Endometrium (tissue), 2 donors: Measurements from ENCODE around the gene CA6.
"Not testable (repeated sequence)": the region's sequence is repeated elsewhere in the genome, so short reads cannot be mapped to it uniquely, and the experiment has no call there.

Source experiments
- FAIRE-seq: peaks from 2 replicates; lab custom pipeline; 2012; peaks lifted over from hg19 to GRCh38; lab: Jason Lieb, UNC
- donor health status: control.
- donor health status: control.

The CA6 gene

GRCh38 chr1:8969937-8970336 lies 24.3 kb downstream of the CA6 start:
- no peak for FAIRE-seq

GRCh38 chr1:8970870-8971337 lies 25.2 kb downstream of the CA6 start:
- no peak for FAIRE-seq

- no peak for FAIRE-seq
These were observed 28.9 kb downstream of the CA6 start for GRCh38 chr1:8974551-8974950.

- no peak for FAIRE-seq
These were observed 30.7 kb downstream of the CA6 start for GRCh38 chr1:8976338-8976737.

GRCh38 chr1:8976896-8977450 lies 31.3 kb downstream of the CA6 start:
- FAIRE-seq: no peak

- no peak for FAIRE-seq
These were observed 35.0 kb downstream of the CA6 start for GRCh38 chr1:8980656-8981055.

- no peak for FAIRE-seq
These were observed 35.5 kb downstream of the CA6 start for GRCh38 chr1:8981169-8981568.

- no peak for FAIRE-seq
These were observed 38.5 kb downstream of the CA6 start for GRCh38 chr1:8984203-8984602.

GRCh38 chr1:8984990-8985389 lies 39.3 kb downstream of the CA6 start:
- FAIRE-seq: no peak

GRCh38 chr1:8985915-8986813 lies 40.5 kb downstream of the CA6 start:
- no peak for FAIRE-seq

GRCh38 chr1:8986814-8987190 lies 41.1 kb downstream of the CA6 start:
- no peak for FAIRE-seq

GRCh38 chr1:8987881-8988617 lies 42.4 kb downstream of the CA6 start:
- peak; percentile 53 for FAIRE-seq

GRCh38 chr1:8988618-8988967 lies 42.9 kb downstream of the CA6 start:
- FAIRE-seq: no peak

- no peak for FAIRE-seq
These were observed 43.4 kb downstream of the CA6 start for GRCh38 chr1:8989061-8989460.

- no peak for FAIRE-seq
These were observed 44.2 kb downstream of the CA6 start for GRCh38 chr1:8989821-8990220.

- no peak for FAIRE-seq
These were observed 47.4 kb downstream of the CA6 start for GRCh38 chr1:8992936-8993687.

GRCh38 chr1:8993962-8994675 lies 48.5 kb downstream of the CA6 start:
- not testable (repeated sequence) for FAIRE-seq

GRCh38 chr1:9001534-9002214 lies 56.0 kb downstream of the CA6 start:
- FAIRE-seq: not testable (repeated sequence)

- not testable (repeated sequence) for FAIRE-seq
These were observed 56.5 kb downstream of the CA6 start for GRCh38 chr1:9002215-9002560.

GRCh38 chr1:9004031-9004699 lies 58.5 kb downstream of the CA6 start:
- FAIRE-seq: no peak
